ENCODE measurements around the gene DUXB.

Gene DUXB

DNA sequence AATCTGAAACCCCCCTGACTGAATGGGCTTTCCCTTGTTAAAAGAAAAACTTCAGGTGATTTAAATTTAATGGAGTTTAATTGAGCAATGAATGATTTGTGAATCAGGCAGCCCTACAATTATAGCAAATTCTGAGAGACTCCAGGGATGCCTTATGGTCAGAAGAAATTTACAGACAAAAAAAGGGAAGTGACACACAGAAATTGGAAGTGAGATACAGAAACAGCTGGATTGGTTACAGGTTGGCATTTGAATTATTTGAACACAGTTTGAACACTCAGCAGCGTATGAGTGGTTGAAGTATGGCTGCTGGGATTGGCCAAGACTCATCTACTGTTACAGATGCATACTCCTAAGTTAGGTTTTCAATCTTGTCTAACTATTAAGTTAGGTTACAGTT, 44.0 kb upstream of the DUXB start:
- TF ChIP-seq, protein P1, sequence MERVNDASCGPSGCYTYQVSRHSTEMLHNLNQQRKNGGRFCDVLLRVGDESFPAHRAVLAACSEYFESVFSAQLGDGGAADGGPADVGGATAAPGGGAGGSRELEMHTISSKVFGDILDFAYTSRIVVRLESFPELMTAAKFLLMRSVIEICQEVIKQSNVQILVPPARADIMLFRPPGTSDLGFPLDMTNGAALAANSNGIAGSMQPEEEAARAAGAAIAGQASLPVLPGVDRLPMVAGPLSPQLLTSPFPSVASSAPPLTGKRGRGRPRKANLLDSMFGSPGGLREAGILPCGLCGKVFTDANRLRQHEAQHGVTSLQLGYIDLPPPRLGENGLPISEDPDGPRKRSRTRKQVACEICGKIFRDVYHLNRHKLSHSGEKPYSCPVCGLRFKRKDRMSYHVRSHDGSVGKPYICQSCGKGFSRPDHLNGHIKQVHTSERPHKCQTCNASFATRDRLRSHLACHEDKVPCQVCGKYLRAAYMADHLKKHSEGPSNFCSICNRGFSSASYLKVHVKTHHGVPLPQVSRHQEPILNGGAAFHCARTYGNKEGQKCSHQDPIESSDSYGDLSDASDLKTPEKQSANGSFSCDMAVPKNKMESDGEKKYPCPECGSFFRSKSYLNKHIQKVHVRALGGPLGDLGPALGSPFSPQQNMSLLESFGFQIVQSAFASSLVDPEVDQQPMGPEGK (CRISPR knock-in tag; IDR thresholded peaks at IDR 0.05; ENCODE audit: borderline replicate concordance): no peak
- ATAC-seq: no peak

DNA sequence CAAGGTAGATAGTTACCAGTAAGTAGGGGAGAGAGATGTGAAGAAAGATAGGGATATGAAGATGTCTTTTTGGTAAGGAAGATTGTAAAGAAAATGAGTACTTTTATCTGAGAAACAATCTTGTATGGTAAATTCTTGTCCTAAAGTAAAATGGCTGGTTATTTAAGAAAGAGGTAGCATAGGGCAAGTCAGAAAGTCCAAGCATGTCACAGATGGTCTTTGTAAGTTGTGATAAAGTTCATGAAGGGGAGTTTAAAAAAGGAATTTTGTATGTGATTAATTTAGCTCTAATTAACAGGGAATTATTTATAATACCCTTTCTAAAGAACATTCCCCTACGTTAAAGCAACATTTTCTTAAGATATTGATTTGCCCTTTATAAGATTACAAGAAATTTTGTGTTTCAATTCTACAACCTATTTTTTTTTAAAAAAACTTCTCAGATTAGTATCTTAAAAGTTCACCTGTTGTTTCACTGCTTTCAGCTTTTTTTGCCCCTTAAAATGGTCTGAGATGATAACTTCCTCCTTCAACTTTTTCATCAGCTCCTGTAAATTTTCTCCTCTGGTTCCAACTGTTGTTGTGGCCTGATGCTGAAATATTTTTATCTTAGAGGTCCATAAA, 41.3 kb upstream of the DUXB start:
- TF ChIP-seq SNAI2 (CRISPR knock-in tag; IDR thresholded peaks at IDR 0.05) (no peak), ZFP30 (CRISPR knock-in tag; IDR thresholded peaks at IDR 0.05) (no peak), ZC3H10 (CRISPR knock-in tag; IDR thresholded peaks at IDR 0.05) (no peak), ESRRG (CRISPR knock-in tag; IDR thresholded peaks at IDR 0.05) (no peak), ZNF565 (CRISPR knock-in tag; conservative IDR thresholded peaks at IDR 0.05; ENCODE audit: low read depth) (no peak), ZFP3 (CRISPR knock-in tag; IDR thresholded peaks at IDR 0.05) (no peak), BACH2 (CRISPR knock-in tag; IDR thresholded peaks at IDR 0.05; ENCODE audit: borderline replicate concordance) (no peak), ISL1 (CRISPR knock-in tag; IDR thresholded peaks at IDR 0.05) (no peak), CSDC2 (CRISPR knock-in tag; IDR thresholded peaks at IDR 0.05) (no peak)
- TF ChIP-seq, protein P2, sequence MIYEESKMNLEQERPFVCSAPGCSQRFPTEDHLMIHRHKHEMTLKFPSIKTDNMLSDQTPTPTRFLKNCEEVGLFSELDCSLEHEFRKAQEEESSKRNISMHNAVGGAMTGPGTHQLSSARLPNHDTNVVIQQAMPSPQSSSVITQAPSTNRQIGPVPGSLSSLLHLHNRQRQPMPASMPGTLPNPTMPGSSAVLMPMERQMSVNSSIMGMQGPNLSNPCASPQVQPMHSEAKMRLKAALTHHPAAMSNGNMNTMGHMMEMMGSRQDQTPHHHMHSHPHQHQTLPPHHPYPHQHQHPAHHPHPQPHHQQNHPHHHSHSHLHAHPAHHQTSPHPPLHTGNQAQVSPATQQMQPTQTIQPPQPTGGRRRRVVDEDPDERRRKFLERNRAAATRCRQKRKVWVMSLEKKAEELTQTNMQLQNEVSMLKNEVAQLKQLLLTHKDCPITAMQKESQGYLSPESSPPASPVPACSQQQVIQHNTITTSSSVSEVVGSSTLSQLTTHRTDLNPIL (CRISPR knock-in tag; IDR thresholded peaks at IDR 0.05; ENCODE audit: low read depth): no peak
- ATAC-seq: no peak

DNA sequence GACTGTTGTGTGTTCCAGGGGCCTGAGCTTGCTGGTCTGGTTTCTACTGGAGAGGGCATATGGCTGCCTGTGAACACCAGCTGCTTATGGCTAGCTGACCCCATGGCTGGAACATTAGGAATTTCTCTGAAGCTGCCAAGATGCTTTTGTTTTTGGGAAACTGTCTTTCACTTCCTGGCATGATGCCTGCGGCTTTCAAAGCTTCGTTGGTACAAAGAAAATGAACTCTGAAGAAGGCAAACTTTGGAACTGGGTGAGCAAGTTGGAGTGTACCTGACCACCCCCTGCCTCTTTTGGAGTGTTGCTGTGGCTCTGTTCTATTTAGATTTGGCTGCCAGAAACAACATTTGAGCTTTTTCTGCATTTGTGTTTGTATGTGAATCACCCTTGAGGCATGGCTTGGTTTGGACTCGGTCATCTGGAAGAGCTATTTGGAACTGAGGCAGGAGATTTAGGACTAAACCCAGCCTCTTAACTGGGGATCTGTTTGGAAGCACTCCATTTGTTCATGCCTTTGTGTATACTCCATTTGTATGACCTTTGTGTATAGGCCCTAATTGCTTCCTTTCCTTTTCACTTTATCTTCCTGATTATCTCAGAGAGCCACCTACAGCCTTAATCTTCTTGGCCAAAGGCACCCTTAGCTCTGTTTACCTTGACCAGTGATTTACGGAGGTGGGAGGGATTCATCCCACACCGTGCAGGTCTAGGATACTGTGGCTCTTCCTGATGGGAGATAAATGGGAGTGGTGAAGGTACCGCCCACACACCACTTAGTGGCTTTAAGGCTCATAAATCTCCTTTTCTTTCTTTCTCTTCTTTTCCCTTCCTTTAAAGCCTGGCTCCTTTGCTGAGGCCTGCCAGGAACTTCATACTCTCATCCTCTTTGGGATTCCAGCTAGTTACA, 32.3 kb upstream of the DUXB start:
- no peak for ATAC-seq

More for the DNA sequence above, 32.3 kb upstream of the DUXB start:
- TF ChIP-seq BACH2 (CRISPR knock-in tag; IDR thresholded peaks at IDR 0.05; ENCODE audit: borderline replicate concordance) (no peak), ZNF70 (CRISPR knock-in tag; IDR thresholded peaks at IDR 0.05) (no peak), GLIS3 (CRISPR knock-in tag; IDR thresholded peaks at IDR 0.05) (no peak), ARNTL (CRISPR knock-in tag; IDR thresholded peaks at IDR 0.05; ENCODE audit: borderline replicate concordance, low read depth) (no peak), ZNF8 (CRISPR knock-in tag; IDR thresholded peaks at IDR 0.05) (no peak), ZFP3 (CRISPR knock-in tag; IDR thresholded peaks at IDR 0.05) (no peak), CSDC2 (CRISPR knock-in tag; IDR thresholded peaks at IDR 0.05) (no peak), ZNF565 (CRISPR knock-in tag; conservative IDR thresholded peaks at IDR 0.05; ENCODE audit: low read depth) (no peak), OSR1 (CRISPR knock-in tag; IDR thresholded peaks at IDR 0.05) (no peak), TCF4 (CRISPR knock-in tag; IDR thresholded peaks at IDR 0.05; ENCODE audit: borderline replicate concordance) (no peak), ZFP30 (CRISPR knock-in tag; IDR thresholded peaks at IDR 0.05) (no peak)
- TF ChIP-seq, protein P3, sequence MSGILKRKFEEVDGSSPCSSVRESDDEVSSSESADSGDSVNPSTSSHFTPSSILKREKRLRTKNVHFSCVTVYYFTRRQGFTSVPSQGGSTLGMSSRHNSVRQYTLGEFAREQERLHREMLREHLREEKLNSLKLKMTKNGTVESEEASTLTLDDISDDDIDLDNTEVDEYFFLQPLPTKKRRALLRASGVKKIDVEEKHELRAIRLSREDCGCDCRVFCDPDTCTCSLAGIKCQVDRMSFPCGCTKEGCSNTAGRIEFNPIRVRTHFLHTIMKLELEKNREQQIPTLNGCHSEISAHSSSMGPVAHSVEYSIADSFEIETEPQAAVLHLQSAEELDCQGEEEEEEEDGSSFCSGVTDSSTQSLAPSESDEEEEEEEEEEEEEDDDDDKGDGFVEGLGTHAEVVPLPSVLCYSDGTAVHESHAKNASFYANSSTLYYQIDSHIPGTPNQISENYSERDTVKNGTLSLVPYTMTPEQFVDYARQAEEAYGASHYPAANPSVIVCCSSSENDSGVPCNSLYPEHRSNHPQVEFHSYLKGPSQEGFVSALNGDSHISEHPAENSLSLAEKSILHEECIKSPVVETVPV (CRISPR knock-in tag; IDR thresholded peaks at IDR 0.05): no peak
- TF ChIP-seq, protein P1 (CRISPR knock-in tag; IDR thresholded peaks at IDR 0.05; ENCODE audit: borderline replicate concordance): no peak
- TF ChIP-seq, protein P4, sequence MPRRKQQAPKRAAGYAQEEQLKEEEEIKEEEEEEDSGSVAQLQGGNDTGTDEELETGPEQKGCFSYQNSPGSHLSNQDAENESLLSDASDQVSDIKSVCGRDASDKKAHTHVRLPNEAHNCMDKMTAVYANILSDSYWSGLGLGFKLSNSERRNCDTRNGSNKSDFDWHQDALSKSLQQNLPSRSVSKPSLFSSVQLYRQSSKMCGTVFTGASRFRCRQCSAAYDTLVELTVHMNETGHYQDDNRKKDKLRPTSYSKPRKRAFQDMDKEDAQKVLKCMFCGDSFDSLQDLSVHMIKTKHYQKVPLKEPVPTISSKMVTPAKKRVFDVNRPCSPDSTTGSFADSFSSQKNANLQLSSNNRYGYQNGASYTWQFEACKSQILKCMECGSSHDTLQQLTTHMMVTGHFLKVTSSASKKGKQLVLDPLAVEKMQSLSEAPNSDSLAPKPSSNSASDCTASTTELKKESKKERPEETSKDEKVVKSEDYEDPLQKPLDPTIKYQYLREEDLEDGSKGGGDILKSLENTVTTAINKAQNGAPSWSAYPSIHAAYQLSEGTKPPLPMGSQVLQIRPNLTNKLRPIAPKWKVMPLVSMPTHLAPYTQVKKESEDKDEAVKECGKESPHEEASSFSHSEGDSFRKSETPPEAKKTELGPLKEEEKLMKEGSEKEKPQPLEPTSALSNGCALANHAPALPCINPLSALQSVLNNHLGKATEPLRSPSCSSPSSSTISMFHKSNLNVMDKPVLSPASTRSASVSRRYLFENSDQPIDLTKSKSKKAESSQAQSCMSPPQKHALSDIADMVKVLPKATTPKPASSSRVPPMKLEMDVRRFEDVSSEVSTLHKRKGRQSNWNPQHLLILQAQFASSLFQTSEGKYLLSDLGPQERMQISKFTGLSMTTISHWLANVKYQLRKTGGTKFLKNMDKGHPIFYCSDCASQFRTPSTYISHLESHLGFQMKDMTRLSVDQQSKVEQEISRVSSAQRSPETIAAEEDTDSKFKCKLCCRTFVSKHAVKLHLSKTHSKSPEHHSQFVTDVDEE (CRISPR knock-in tag; IDR thresholded peaks at IDR 0.05): no peak
- TF ChIP-seq, protein P5, sequence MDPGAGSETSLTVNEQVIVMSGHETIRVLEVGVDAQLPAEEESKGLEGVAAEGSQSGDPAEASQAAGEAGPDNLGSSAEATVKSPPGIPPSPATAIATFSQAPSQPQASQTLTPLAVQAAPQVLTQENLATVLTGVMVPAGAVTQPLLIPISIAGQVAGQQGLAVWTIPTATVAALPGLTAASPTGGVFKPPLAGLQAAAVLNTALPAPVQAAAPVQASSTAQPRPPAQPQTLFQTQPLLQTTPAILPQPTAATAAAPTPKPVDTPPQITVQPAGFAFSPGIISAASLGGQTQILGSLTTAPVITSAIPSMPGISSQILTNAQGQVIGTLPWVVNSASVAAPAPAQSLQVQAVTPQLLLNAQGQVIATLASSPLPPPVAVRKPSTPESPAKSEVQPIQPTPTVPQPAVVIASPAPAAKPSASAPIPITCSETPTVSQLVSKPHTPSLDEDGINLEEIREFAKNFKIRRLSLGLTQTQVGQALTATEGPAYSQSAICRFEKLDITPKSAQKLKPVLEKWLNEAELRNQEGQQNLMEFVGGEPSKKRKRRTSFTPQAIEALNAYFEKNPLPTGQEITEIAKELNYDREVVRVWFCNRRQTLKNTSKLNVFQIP (CRISPR knock-in tag; IDR thresholded peaks at IDR 0.05; ENCODE audit: borderline replicate concordance, low read depth): no peak

Measured in SK-N-SH treated with all-trans-retinoic acid at 6 μM for 48 hours (cell line).